Body of pancreas (tissue), 4 donors: ENCODE results near the gene SEPSECS.

Experiments
- CTCF ChIP-seq, 7 experiments: fragments of 450-650 bp in 4 of 7; fragments of 200-600 bp in 3 of 7; sonication (generic) in 3 of 7; IDR thresholded peaks; one replicate each; pipeline ENCODE4 v1.5.1; 2016 to 2019; ENCODE audit warnings: antibody characterized with exemption in 7 of 7
- POLR2A ChIP-seq, 3 donors: fragments of 450-650 bp; IDR thresholded peaks; one replicate each; pipeline ENCODE4 v1.6.1; 2016; ENCODE audit warnings: antibody characterized with exemption in 3 of 3, mild to moderate bottlenecking in 2 of 3

DNA sequence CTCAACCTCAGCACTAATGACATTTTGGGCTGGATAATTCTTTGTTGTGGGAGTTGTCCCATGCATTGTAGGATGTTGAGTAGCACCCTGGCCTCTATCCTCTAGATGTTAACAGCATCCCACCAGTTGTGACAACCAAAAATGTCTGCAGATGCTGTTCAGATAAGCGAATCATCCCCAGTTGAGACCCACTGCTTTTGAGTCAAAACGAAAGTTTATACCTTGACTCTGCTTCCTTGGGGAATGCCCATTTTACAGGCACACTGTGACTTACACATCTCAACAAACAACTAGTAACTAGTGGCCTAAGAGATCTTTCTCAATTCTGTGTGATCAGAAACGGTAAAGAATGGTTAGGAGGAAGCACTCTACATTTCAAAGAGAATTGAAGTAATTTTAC lies 37.0 kb downstream of the SEPSECS start:
- TF ChIP-seq CTCF (IDR thresholded peaks at IDR 0.05) (no peak), POLR2A (IDR thresholded peaks at IDR 0.05) (no peak)
